Mammary epithelial cell (primary cell): Measurements from ENCODE around the gene UBXN10.

ENCODE experiments used
- CTCF ChIP-seq, 2 donors: IDR thresholded peaks in 1 of 2; conservative IDR thresholded peaks in 1 of 2; 2 replicates each; pipeline ENCODE4 v1.5.1; 2011 to 2012; ENCODE audit warnings: inconsistent platforms in 2 of 2, low read length in 2 of 2, mild to moderate bottlenecking in 2 of 2, control low read depth in 1 of 2, low read depth in 1 of 2; ENCODE audit not compliant: insufficient read depth in 1 of 2; ENCODE audit errors: extremely low read depth in 1 of 2
- EZH2 ChIP-seq: IDR thresholded peaks from 2 replicates; pipeline ENCODE4 v1.6.1; 2012; ENCODE audit warnings: low read length, inconsistent platforms, borderline replicate concordance

- no peak for TF ChIP-seq CTCF (conservative IDR thresholded peaks at IDR 0.05 in 1 of 2, IDR thresholded peaks at IDR 0.05 in 1 of 2; ENCODE audit: extremely low read depth in 1 of 2, insufficient read depth in 1 of 2, low read depth in 1 of 2, low read length in 2 of 2)
- no peak for TF ChIP-seq EZH2
Observed at GRCh38 chr1:20184481-20184900, 1.4 kb upstream of the UBXN10 start.
